H9 (cell line): ENCODE data around the gene PVR. TPM values are rescaled to one million over a fixed set of nuclear protein-coding genes. Genes with fewer than 3 reads are reported as not detected.

Experiments
- DNase-seq: peaks from one replicate; pipeline ENCODE4 v3.0.0-alpha.2; 2017
- H2AFZ ChIP-seq: one replicate; pipeline ENCODE4 v1.6.1; 2013; ENCODE audit warnings: mild to moderate bottlenecking, low read length, control low read depth, moderate library complexity
- H2AK5ac ChIP-seq: 2 replicates; pipeline ENCODE4 v1.6.1; 2013; ENCODE audit warnings: low read length, control low read depth, mixed read lengths; ENCODE audit not compliant: insufficient read length
- H2BK120ac ChIP-seq: one replicate; pipeline ENCODE4 v1.6.1; 2013; ENCODE audit warnings: low read depth, mild to moderate bottlenecking, low read length, control low read depth, inconsistent platforms; ENCODE audit not compliant: poor library complexity, severe bottlenecking
- H2BK12ac ChIP-seq: 2 replicates; pipeline ENCODE4 v1.6.1; 2013; ENCODE audit warnings: low read length, control low read depth, mixed read lengths, low read depth; ENCODE audit not compliant: insufficient read length
- H2BK15ac ChIP-seq: 2 replicates; pipeline ENCODE4 v1.6.1; 2013; ENCODE audit warnings: low read depth, low read length, control low read depth
- H2BK20ac ChIP-seq: one replicate; pipeline ENCODE4 v1.6.1; 2013; ENCODE audit warnings: low read depth, mild to moderate bottlenecking, low read length, control low read depth, inconsistent platforms; ENCODE audit not compliant: poor library complexity, severe bottlenecking
- H2BK5ac ChIP-seq: 2 replicates; pipeline ENCODE4 v1.6.1; 2013; ENCODE audit warnings: low read length, control low read depth, mixed read lengths; ENCODE audit not compliant: insufficient read length
- H3K14ac ChIP-seq: 2 replicates; pipeline ENCODE4 v1.6.1; 2013; ENCODE audit warnings: low read length, control low read depth; ENCODE audit not compliant: insufficient read depth
- H3K18ac ChIP-seq: 2 replicates; pipeline ENCODE4 v1.6.1; 2013; ENCODE audit warnings: low read depth, mild to moderate bottlenecking, mixed read lengths, low read length, control low read depth; ENCODE audit not compliant: insufficient read length
- H3K23ac ChIP-seq: 2 replicates; pipeline ENCODE4 v1.6.1; 2013; ENCODE audit warnings: low read length, control low read depth, mixed read lengths, low read depth; ENCODE audit not compliant: insufficient read length
- H3K23me2 ChIP-seq: 2 replicates; pipeline ENCODE4 v1.6.1; 2013; ENCODE audit warnings: low read depth, mild to moderate bottlenecking, mixed read lengths, low read length, control low read depth; ENCODE audit not compliant: insufficient read length, poor library complexity, severe bottlenecking
- H3K27ac ChIP-seq: 2 replicates; pipeline ENCODE4 v1.5.1; 2013; ENCODE audit warnings: low read length, control low read depth, mixed read lengths, low read depth; ENCODE audit not compliant: insufficient read length
- H3K27me3 ChIP-seq: 2 replicates; pipeline ENCODE4 v1.6.1; 2013; ENCODE audit warnings: low read length, control low read depth, inconsistent platforms; ENCODE audit not compliant: insufficient read depth
- H3K4ac ChIP-seq: 2 replicates; pipeline ENCODE4 v1.6.1; 2013; ENCODE audit warnings: low read depth, mild to moderate bottlenecking, control low read depth, inconsistent platforms, low read length, moderate library complexity
- H3K4me1 ChIP-seq: 2 replicates; pipeline ENCODE4 v1.6.1; 2013; ENCODE audit warnings: low read length, control low read depth, inconsistent platforms; ENCODE audit not compliant: insufficient read depth
- H3K4me2 ChIP-seq: 2 replicates; pipeline ENCODE4 v1.6.1; 2013; ENCODE audit warnings: low read length, control low read depth, mixed read lengths; ENCODE audit not compliant: insufficient read length, insufficient read depth
- H3K56ac ChIP-seq: 2 replicates; pipeline ENCODE4 v1.6.1; 2013; ENCODE audit warnings: low read depth, mild to moderate bottlenecking, mixed read lengths, low read length, control low read depth; ENCODE audit not compliant: insufficient read length
- H3K79me1 ChIP-seq: 2 replicates; pipeline ENCODE4 v1.6.1; 2013; ENCODE audit warnings: low read depth, mild to moderate bottlenecking, moderate library complexity, low read length, control low read depth, inconsistent platforms; ENCODE audit not compliant: insufficient read depth, poor library complexity, severe bottlenecking
- H3K79me2 ChIP-seq: 2 replicates; pipeline ENCODE4 v1.6.1; 2013; ENCODE audit warnings: low read length, control low read depth, inconsistent platforms; ENCODE audit not compliant: insufficient read depth
- H3K9ac ChIP-seq: 2 replicates; pipeline ENCODE4 v1.6.1; 2013; ENCODE audit warnings: low read length, control low read depth, mixed read lengths; ENCODE audit not compliant: insufficient read length; ENCODE audit errors: extremely low read depth
- H3K9me3 ChIP-seq: one replicate; pipeline ENCODE4 v1.6.1; 2013; ENCODE audit warnings: low read depth, low read length, inconsistent platforms; ENCODE audit not compliant: control insufficient read depth
- H3T11ph ChIP-seq: one replicate; pipeline ENCODE4 v1.6.1; 2013; ENCODE audit warnings: mild to moderate bottlenecking, low read length, control low read depth, inconsistent platforms
- H4K20me1 ChIP-seq: one replicate; pipeline ENCODE4 v1.6.1; 2013; ENCODE audit not compliant: control insufficient read depth, insufficient read length, insufficient read depth
- H4K5ac ChIP-seq: 2 replicates; pipeline ENCODE4 v1.6.1; 2013; ENCODE audit warnings: low read depth, mild to moderate bottlenecking, mixed read lengths, low read length, control low read depth; ENCODE audit not compliant: insufficient read length
- H4K8ac ChIP-seq: replicated peaks from 2 replicates; pipeline ENCODE4 v1.6.1; 2013; ENCODE audit warnings: low read length, control low read depth, mixed read lengths, low read depth; ENCODE audit not compliant: insufficient read length
- H4K91ac ChIP-seq: 2 replicates; pipeline ENCODE4 v1.6.1; 2013; ENCODE audit warnings: low read depth, mild to moderate bottlenecking, moderate library complexity, mixed read lengths, low read length, control low read depth; ENCODE audit not compliant: insufficient read length
- H3K27ac Mint-ChIP-seq, 3 experiments: 2 replicates in 2 of 3; 3 replicates in 1 of 3; pipeline ENCODE4 v1.8.0; 2020 to 2021; ENCODE audit warnings: mixed read lengths in 3 of 3, mild to moderate bottlenecking in 1 of 3, moderate library complexity in 1 of 3
- H3K27me3 Mint-ChIP-seq: 2 replicates; pipeline ENCODE4 v1.8.0; 2021; ENCODE audit warnings: low read depth, mild to moderate bottlenecking, moderate library complexity, mixed read lengths
- H3K36me3 Mint-ChIP-seq, 3 experiments: 2 replicates in 2 of 3; 3 replicates in 1 of 3; pipeline ENCODE4 v1.8.0; 2020 to 2021; ENCODE audit warnings: low read depth in 3 of 3, mixed read lengths in 3 of 3; ENCODE audit not compliant: insufficient read depth in 1 of 3
- H3K4me1 Mint-ChIP-seq, 2 experiments: 2 replicates each; pipeline ENCODE4 v1.8.0; 2020; ENCODE audit warnings: mixed read lengths in 2 of 2
- H3K4me3 Mint-ChIP-seq, 2 experiments: 2 replicates in 1 of 2; 3 replicates in 1 of 2; pipeline ENCODE4 v1.8.0; 2020 to 2021; ENCODE audit warnings: mild to moderate bottlenecking in 2 of 2, mixed read lengths in 2 of 2, moderate library complexity in 1 of 2
- H3K9me3 Mint-ChIP-seq, 2 experiments: 2 replicates in 1 of 2; 3 replicates in 1 of 2; pipeline ENCODE4 v1.8.0; 2020; ENCODE audit warnings: mild to moderate bottlenecking in 2 of 2, mixed read lengths in 2 of 2, moderate library complexity in 1 of 2
- WGBS: extraction: QIAGEN DNeasy Blood & Tissue Kit; methylation state at CpG from one replicate; pipeline ENCODE4 v1.1.7; 2013; ENCODE audit warnings: missing lambda C conversion rate, low lambda C conversion rate, mixed read lengths; ENCODE audit not compliant: insufficient read length; ENCODE audit errors: extremely low coverage; 5-methylcytosine and 5-hydroxymethylcytosine counted together
- total RNA-seq: library from RNA; stranded (reverse); gene quantifications from 2 replicates; pipeline ENCODE4 v1.2.1, GENCODE V29; 2021
- TF ChIP-seq, protein P1 (sequence below): fragments of 200-600 bp; sonication (generic); conservative IDR thresholded peaks from 3 replicates; pipeline ENCODE4 v1.8.0; 2021; ENCODE audit warnings: antibody characterized with exemption, mild to moderate bottlenecking

PVR gene
- total RNA-seq, 1 experiment from 2014 or later = 29.2 TPM

- no peak overlapping the region for H2BK20ac ChIP-seq
- H2BK15ac ChIP-seq = no peak overlapping the region
- H3K79me2 ChIP-seq = no peaks in the 10 kb centered on the region
- no peak overlapping the region for H3K18ac ChIP-seq
- no peaks in the 10 kb centered on the region for H3K23me2 ChIP-seq
- H3K23ac ChIP-seq = no peak overlapping the region
- TF ChIP-seq, protein P1, sequence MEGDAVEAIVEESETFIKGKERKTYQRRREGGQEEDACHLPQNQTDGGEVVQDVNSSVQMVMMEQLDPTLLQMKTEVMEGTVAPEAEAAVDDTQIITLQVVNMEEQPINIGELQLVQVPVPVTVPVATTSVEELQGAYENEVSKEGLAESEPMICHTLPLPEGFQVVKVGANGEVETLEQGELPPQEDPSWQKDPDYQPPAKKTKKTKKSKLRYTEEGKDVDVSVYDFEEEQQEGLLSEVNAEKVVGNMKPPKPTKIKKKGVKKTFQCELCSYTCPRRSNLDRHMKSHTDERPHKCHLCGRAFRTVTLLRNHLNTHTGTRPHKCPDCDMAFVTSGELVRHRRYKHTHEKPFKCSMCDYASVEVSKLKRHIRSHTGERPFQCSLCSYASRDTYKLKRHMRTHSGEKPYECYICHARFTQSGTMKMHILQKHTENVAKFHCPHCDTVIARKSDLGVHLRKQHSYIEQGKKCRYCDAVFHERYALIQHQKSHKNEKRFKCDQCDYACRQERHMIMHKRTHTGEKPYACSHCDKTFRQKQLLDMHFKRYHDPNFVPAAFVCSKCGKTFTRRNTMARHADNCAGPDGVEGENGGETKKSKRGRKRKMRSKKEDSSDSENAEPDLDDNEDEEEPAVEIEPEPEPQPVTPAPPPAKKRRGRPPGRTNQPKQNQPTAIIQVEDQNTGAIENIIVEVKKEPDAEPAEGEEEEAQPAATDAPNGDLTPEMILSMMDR = no peak
- H2BK5ac ChIP-seq = no peak overlapping the region
- H3K79me1 ChIP-seq = no peaks in the 10 kb centered on the region
- no peaks in the 10 kb centered on the region; the same call in 1 of the 2 replicates for H3K4me1 ChIP-seq
- H2BK120ac ChIP-seq = no peak overlapping the region
- H3K27me3 ChIP-seq = no peaks in the 10 kb centered on the region
- Mint-ChIP-seq H3K4me3 (no peak overlapping the region), H3K36me3 (no peaks in the 10 kb centered on the region; a peak in 1 of 7 replicates), H3K27ac (no peak overlapping the region; a peak in 1 of 7 replicates), H3K4me1 (peaks cover 36% of the 10 kb centered on the region in 2 experiments), H3K9me3 (peaks cover 0 to 3% of the 10 kb centered on the region in 2 experiments; a peak in 2 of 5 replicates), H3K27me3 (peaks cover 6% of the 10 kb centered on the region)
- H3K4me2 ChIP-seq = no peak overlapping the region
- H3K56ac ChIP-seq = no peak overlapping the region
- no peak overlapping the region for H3T11ph ChIP-seq
- H4K8ac ChIP-seq = no peak overlapping the region
- no peak overlapping the region for H4K91ac ChIP-seq
- H2AK5ac ChIP-seq = no peak overlapping the region
- H2AFZ ChIP-seq = no peak overlapping the region
- no peak overlapping the region for H2BK12ac ChIP-seq
- no peak overlapping the region for H4K5ac ChIP-seq
- no peak overlapping the region for H3K14ac ChIP-seq
- H3K9me3 ChIP-seq = no peaks in the 10 kb centered on the region
- no peak overlapping the region for H3K4ac ChIP-seq
- DNase-seq = no peak
- H3K27ac ChIP-seq = no peak overlapping the region
- no peaks in the 10 kb centered on the region for H4K20me1 ChIP-seq
- no peak overlapping the region for H3K9ac ChIP-seq
- no CpG with 5 or more reads among the region's 4 CpGs for WGBS
These were observed 43.2 kb upstream of the PVR start for GRCh38 chr19:44600466-44600865.
